ENCODE measurements around the gene GFPT2.

Gene GFPT2

GRCh38 chr5:180352116-180353047 is 754 bp downstream of the GFPT2 start:
- H3K36me3 ChIP-seq (ENCODE audit: control insufficient read depth in 1 of 2, insufficient read depth in 2 of 2, low read length in 2 of 2), result no peaks in the 10 kb centered on the region
- no peak overlapping the region for H3K9ac ChIP-seq (ENCODE audit: low read depth in 1 of 2, low read length in 2 of 2)
- H3K9me3 ChIP-seq (ENCODE audit: control insufficient read depth in 1 of 2, low read length in 2 of 2), result no peaks in the 10 kb centered on the region
- H3K27ac ChIP-seq (ENCODE audit: low read depth, low read length), result no peak overlapping the region
- H3K4me3 ChIP-seq (ENCODE audit: low read depth in 1 of 2, low read length in 2 of 2), result peak overlapping the region; percentile 52 to 53
- no peaks in the 10 kb centered on the region for H3K4me1 ChIP-seq (ENCODE audit: control insufficient read depth in 1 of 2, insufficient read depth in 2 of 2, low read length in 2 of 2)
- H3K27me3 ChIP-seq (ENCODE audit: control insufficient read depth in 1 of 2, insufficient read depth in 2 of 2, low read length in 2 of 2), result peaks cover 37 to 43% of the 10 kb centered on the region in 2 donors

GRCh38 chr5:180350711-180351465 is 2.2 kb downstream of the GFPT2 start:
- no peaks in the 10 kb centered on the region for H3K9me3 ChIP-seq (ENCODE audit: control insufficient read depth in 1 of 2, low read length in 2 of 2)
- H3K4me1 ChIP-seq (ENCODE audit: control insufficient read depth in 1 of 2, insufficient read depth in 2 of 2, low read length in 2 of 2), result no peaks in the 10 kb centered on the region
- H3K36me3 ChIP-seq (ENCODE audit: control insufficient read depth in 1 of 2, insufficient read depth in 2 of 2, low read length in 2 of 2), result no peaks in the 10 kb centered on the region
- no peak overlapping the region for H3K27ac ChIP-seq (ENCODE audit: low read depth, low read length)
- H3K4me3 ChIP-seq (ENCODE audit: low read depth in 1 of 2, low read length in 2 of 2), result no peak overlapping the region
- H3K27me3 ChIP-seq (ENCODE audit: control insufficient read depth in 1 of 2, insufficient read depth in 2 of 2, low read length in 2 of 2), result peaks cover 35 to 37% of the 10 kb centered on the region in 2 donors
- H3K9ac ChIP-seq (ENCODE audit: low read depth in 1 of 2, low read length in 2 of 2), result no peak overlapping the region

GRCh38 chr5:180350296-180350695 is 2.8 kb downstream of the GFPT2 start:
- Histone ChIP-seq H3K4me3 (ENCODE audit: low read depth in 1 of 2, low read length in 2 of 2) (no peak overlapping the region), H3K27me3 (ENCODE audit: control insufficient read depth in 1 of 2, insufficient read depth in 2 of 2, low read length in 2 of 2) (peaks cover 35 to 37% of the 10 kb centered on the region in 2 donors), H3K27ac (ENCODE audit: low read depth, low read length) (no peak overlapping the region), H3K9ac (ENCODE audit: low read depth in 1 of 2, low read length in 2 of 2) (no peak overlapping the region), H3K9me3 (ENCODE audit: control insufficient read depth in 1 of 2, low read length in 2 of 2) (no peaks in the 10 kb centered on the region), H3K4me1 (ENCODE audit: control insufficient read depth in 1 of 2, insufficient read depth in 2 of 2, low read length in 2 of 2) (no peaks in the 10 kb centered on the region), H3K36me3 (ENCODE audit: control insufficient read depth in 1 of 2, insufficient read depth in 2 of 2, low read length in 2 of 2) (no peaks in the 10 kb centered on the region)

GRCh38 chr5:180349391-180349790 is 3.7 kb downstream of the GFPT2 start:
- H3K9ac ChIP-seq (ENCODE audit: low read depth in 1 of 2, low read length in 2 of 2), result no peak overlapping the region
- H3K27me3 ChIP-seq (ENCODE audit: control insufficient read depth in 1 of 2, insufficient read depth in 2 of 2, low read length in 2 of 2), result peaks cover 27 to 30% of the 10 kb centered on the region in 2 donors
- H3K4me3 ChIP-seq (ENCODE audit: low read depth in 1 of 2, low read length in 2 of 2), result no peak overlapping the region
- no peak overlapping the region for H3K27ac ChIP-seq (ENCODE audit: low read depth, low read length)
- H3K36me3 ChIP-seq (ENCODE audit: control insufficient read depth in 1 of 2, insufficient read depth in 2 of 2, low read length in 2 of 2), result no peaks in the 10 kb centered on the region
- no peaks in the 10 kb centered on the region for H3K9me3 ChIP-seq (ENCODE audit: control insufficient read depth in 1 of 2, low read length in 2 of 2)
- no peaks in the 10 kb centered on the region for H3K4me1 ChIP-seq (ENCODE audit: control insufficient read depth in 1 of 2, insufficient read depth in 2 of 2, low read length in 2 of 2)

- no peak overlapping the region for H3K27ac ChIP-seq (ENCODE audit: low read depth, low read length)
- no peak overlapping the region for H3K9ac ChIP-seq (ENCODE audit: low read depth in 1 of 2, low read length in 2 of 2)
- no peaks in the 10 kb centered on the region for H3K36me3 ChIP-seq (ENCODE audit: control insufficient read depth in 1 of 2, insufficient read depth in 2 of 2, low read length in 2 of 2)
- H3K27me3 ChIP-seq (ENCODE audit: control insufficient read depth in 1 of 2, insufficient read depth in 2 of 2, low read length in 2 of 2), result peaks cover 18 to 26% of the 10 kb centered on the region in 2 donors
- H3K4me3 ChIP-seq (ENCODE audit: low read depth in 1 of 2, low read length in 2 of 2), result no peak overlapping the region
- H3K9me3 ChIP-seq (ENCODE audit: control insufficient read depth in 1 of 2, low read length in 2 of 2), result no peaks in the 10 kb centered on the region
- no peaks in the 10 kb centered on the region for H3K4me1 ChIP-seq (ENCODE audit: control insufficient read depth in 1 of 2, insufficient read depth in 2 of 2, low read length in 2 of 2)
Observed at GRCh38 chr5:180348336-180348735, 4.8 kb downstream of the GFPT2 start.

- Histone ChIP-seq H3K9me3 (ENCODE audit: control insufficient read depth in 1 of 2, low read length in 2 of 2) (no peaks in the 10 kb centered on the region), H3K4me1 (ENCODE audit: control insufficient read depth in 1 of 2, insufficient read depth in 2 of 2, low read length in 2 of 2) (no peaks in the 10 kb centered on the region), H3K27ac (ENCODE audit: low read depth, low read length) (no peak overlapping the region), H3K36me3 (ENCODE audit: control insufficient read depth in 1 of 2, insufficient read depth in 2 of 2, low read length in 2 of 2) (no peaks in the 10 kb centered on the region), H3K9ac (ENCODE audit: low read depth in 1 of 2, low read length in 2 of 2) (no peak overlapping the region), H3K27me3 (ENCODE audit: control insufficient read depth in 1 of 2, insufficient read depth in 2 of 2, low read length in 2 of 2) (peaks cover 18 to 22% of the 10 kb centered on the region in 2 donors), H3K4me3 (ENCODE audit: low read depth in 1 of 2, low read length in 2 of 2) (no peak overlapping the region)
Observed at GRCh38 chr5:180347702-180348101, 5.4 kb downstream of the GFPT2 start.

GRCh38 chr5:180346358-180346757 is 6.8 kb downstream of the GFPT2 start:
- Histone ChIP-seq H3K27me3 (ENCODE audit: control insufficient read depth in 1 of 2, insufficient read depth in 2 of 2, low read length in 2 of 2) (peaks cover 11 to 12% of the 10 kb centered on the region in 2 donors), H3K4me1 (ENCODE audit: control insufficient read depth in 1 of 2, insufficient read depth in 2 of 2, low read length in 2 of 2) (no peaks in the 10 kb centered on the region), H3K9me3 (ENCODE audit: control insufficient read depth in 1 of 2, low read length in 2 of 2) (no peaks in the 10 kb centered on the region), H3K9ac (ENCODE audit: low read depth in 1 of 2, low read length in 2 of 2) (no peak overlapping the region), H3K4me3 (ENCODE audit: low read depth in 1 of 2, low read length in 2 of 2) (no peak overlapping the region), H3K36me3 (ENCODE audit: control insufficient read depth in 1 of 2, insufficient read depth in 2 of 2, low read length in 2 of 2) (no peaks in the 10 kb centered on the region), H3K27ac (ENCODE audit: low read depth, low read length) (no peak overlapping the region)

GRCh38 chr5:180345781-180346180 is 7.4 kb downstream of the GFPT2 start:
- Histone ChIP-seq H3K27ac (ENCODE audit: low read depth, low read length) (no peak overlapping the region), H3K9ac (ENCODE audit: low read depth in 1 of 2, low read length in 2 of 2) (no peak overlapping the region), H3K36me3 (ENCODE audit: control insufficient read depth in 1 of 2, insufficient read depth in 2 of 2, low read length in 2 of 2) (no peaks in the 10 kb centered on the region), H3K9me3 (ENCODE audit: control insufficient read depth in 1 of 2, low read length in 2 of 2) (no peaks in the 10 kb centered on the region), H3K4me3 (ENCODE audit: low read depth in 1 of 2, low read length in 2 of 2) (no peak overlapping the region), H3K4me1 (ENCODE audit: control insufficient read depth in 1 of 2, insufficient read depth in 2 of 2, low read length in 2 of 2) (no peaks in the 10 kb centered on the region), H3K27me3 (ENCODE audit: control insufficient read depth in 1 of 2, insufficient read depth in 2 of 2, low read length in 2 of 2) (peaks cover 10 to 12% of the 10 kb centered on the region in 2 donors)

GRCh38 chr5:180345186-180345585 is 8.0 kb downstream of the GFPT2 start:
- Histone ChIP-seq H3K9ac (ENCODE audit: low read depth in 1 of 2, low read length in 2 of 2) (no peak overlapping the region), H3K27ac (ENCODE audit: low read depth, low read length) (no peak overlapping the region), H3K27me3 (ENCODE audit: control insufficient read depth in 1 of 2, insufficient read depth in 2 of 2, low read length in 2 of 2) (peaks cover 4 to 9% of the 10 kb centered on the region in 2 donors), H3K36me3 (ENCODE audit: control insufficient read depth in 1 of 2, insufficient read depth in 2 of 2, low read length in 2 of 2) (no peaks in the 10 kb centered on the region), H3K9me3 (ENCODE audit: control insufficient read depth in 1 of 2, low read length in 2 of 2) (no peaks in the 10 kb centered on the region), H3K4me1 (ENCODE audit: control insufficient read depth in 1 of 2, insufficient read depth in 2 of 2, low read length in 2 of 2) (no peaks in the 10 kb centered on the region), H3K4me3 (ENCODE audit: low read depth in 1 of 2, low read length in 2 of 2) (no peak overlapping the region)

- Histone ChIP-seq H3K27me3 (ENCODE audit: control insufficient read depth in 1 of 2, insufficient read depth in 2 of 2, low read length in 2 of 2) (peaks cover 0 to 5% of the 10 kb centered on the region in 2 donors), H3K4me3 (ENCODE audit: low read depth in 1 of 2, low read length in 2 of 2) (no peak overlapping the region), H3K4me1 (ENCODE audit: control insufficient read depth in 1 of 2, insufficient read depth in 2 of 2, low read length in 2 of 2) (no peaks in the 10 kb centered on the region), H3K36me3 (ENCODE audit: control insufficient read depth in 1 of 2, insufficient read depth in 2 of 2, low read length in 2 of 2) (no peaks in the 10 kb centered on the region), H3K27ac (ENCODE audit: low read depth, low read length) (no peak overlapping the region), H3K9me3 (ENCODE audit: control insufficient read depth in 1 of 2, low read length in 2 of 2) (no peaks in the 10 kb centered on the region), H3K9ac (ENCODE audit: low read depth in 1 of 2, low read length in 2 of 2) (no peak overlapping the region)
Observed at GRCh38 chr5:180344696-180344999, 8.5 kb downstream of the GFPT2 start.

Data from duodenal mucosa (tissue), 2 donors.